GM21576 (cell line): Measurements from ENCODE around the gene OR2V2.
"Not testable (repeated sequence)": the region's sequence is repeated elsewhere in the genome, so short reads cannot be mapped to it uniquely, and the experiment has no call there.

ENCODE experiments used
- ATAC-seq: cut with Tn5 transposase; IDR thresholded peaks from one replicate; pipeline ENCODE4 v1.9.1; 2021; ENCODE audit warnings: mild to moderate bottlenecking, moderate library complexity; ENCODE audit not compliant: unreplicated experiment

The OR2V2 gene

GRCh38 chr5:181146927-181147636 is at the start of gene OR2V2:
OR2V2 (plus strand) TSS chr5:181147586; CDS start chr5:181154943, 7,357 bp downstream.
- ATAC-seq = not testable (repeated sequence)

DNA sequence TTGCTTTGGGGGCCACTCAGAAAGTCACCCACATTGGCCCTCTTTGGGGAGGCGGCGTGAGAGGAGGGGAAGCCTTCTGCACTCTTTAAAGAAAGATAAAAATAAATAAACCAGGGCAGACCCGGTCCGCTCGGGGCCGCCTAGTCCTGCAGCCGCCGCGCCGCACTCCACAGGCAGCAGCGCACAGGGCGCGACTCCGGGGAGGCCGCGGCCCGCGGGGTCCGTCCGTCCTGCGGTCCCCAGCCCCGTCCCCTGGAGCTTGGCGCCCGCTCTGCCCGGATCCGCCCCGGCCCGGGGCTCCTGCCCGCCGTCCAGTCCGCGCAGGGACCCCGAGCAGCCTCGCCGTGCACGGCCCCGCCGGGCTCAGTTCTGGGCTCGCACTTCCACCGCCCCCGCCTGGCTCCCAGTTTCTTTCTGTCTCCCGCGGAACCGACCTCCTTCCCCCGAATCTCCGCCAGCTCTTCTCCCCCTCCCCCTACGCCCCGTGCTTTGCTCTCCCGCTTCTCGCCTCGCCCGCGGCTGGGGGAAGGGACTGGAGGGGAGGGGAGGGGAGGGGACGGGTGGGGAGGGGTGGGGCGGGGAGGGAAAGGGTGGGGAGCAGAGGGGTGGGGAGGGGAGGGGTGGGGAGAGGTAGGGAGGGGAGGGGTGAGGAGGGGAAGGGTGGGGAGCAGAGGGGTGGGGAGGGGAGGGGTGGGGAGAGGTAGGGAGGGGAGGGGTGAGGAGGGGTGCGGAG is 49.5 kb upstream of the OR2V2 start:
- ATAC-seq = not testable (repeated sequence)

DNA sequence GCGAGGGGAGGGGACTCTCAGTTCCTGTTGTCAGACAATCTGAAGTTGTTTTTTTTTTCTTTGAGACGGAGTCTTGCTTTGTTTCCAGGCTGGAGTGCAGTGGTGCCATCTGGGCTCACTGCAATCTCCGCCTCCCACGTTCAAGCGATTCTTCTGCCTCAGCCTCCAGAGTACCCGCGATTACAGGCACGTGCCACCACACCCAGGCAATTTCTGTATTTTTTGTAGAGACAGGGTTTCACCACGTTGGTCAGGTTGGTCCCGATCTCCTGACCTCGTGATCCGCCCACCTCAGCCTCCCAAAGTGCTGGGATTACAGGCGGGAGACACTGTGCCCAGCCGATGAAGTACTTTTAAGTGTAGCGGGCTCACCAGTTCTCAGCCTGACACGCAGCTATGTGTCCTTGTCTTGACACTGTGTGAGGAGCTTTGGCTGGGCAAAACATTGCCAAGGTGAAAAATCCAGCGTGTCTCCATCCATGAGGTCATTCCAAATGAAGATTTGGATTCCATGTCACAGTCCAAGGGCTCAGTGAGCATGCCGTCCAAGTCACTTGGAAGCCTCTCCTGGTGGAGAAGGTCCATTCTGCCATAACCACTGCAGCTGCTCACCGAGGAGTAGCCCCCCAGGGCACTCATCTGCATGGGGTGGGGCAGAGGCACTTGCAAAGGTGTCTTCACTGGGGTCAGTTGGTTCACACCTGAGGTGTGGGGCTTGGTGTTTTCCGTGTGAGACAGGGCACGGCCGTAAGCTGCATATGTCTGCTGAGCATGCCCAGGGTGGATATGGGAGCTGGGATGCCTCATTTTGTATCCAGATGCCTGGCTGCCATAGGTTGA is 48.4 kb upstream of the OR2V2 start:
- no peak for ATAC-seq

- no peak for ATAC-seq
These were observed 47.7 kb upstream of the OR2V2 start for GRCh38 chr5:181099602-181100086.

DNA sequence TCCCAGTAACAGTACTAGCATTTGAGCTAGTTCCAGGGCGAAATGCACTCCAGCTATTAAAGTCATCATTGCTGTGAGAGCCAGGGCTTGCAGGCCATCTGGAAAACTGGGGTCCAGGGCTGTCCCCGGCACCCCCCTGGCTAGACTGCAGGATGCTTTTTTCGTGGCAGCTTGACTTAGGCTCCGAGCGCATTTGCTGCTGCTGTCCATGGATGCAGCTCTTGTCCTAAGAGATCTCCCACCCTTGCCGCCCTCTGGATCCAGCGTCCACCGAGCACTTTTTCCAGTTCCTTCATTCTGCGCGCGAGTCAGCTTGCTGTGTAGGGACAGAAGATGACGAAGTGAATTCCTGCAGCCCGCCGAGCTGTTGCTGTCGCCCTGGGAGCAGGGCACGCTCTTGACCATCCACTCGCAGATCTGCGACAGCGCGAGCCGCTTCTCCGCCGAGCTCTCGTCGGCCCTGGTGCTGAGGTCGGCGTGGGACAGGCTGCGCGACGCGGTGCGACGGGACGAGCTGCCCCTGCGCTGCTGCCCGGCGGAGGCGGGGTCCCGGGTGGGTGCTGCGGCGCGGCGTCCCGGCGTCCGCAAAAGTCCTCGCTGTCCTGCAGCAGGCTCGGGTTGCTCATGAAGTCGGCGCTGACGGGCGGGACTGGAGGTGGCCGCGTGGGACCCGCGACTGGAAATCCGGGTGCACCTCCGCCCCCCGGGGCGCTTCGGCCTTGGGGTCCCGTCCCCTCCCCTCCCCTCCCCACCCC is 47.1 kb upstream of the OR2V2 start:
- no peak for ATAC-seq

DNA sequence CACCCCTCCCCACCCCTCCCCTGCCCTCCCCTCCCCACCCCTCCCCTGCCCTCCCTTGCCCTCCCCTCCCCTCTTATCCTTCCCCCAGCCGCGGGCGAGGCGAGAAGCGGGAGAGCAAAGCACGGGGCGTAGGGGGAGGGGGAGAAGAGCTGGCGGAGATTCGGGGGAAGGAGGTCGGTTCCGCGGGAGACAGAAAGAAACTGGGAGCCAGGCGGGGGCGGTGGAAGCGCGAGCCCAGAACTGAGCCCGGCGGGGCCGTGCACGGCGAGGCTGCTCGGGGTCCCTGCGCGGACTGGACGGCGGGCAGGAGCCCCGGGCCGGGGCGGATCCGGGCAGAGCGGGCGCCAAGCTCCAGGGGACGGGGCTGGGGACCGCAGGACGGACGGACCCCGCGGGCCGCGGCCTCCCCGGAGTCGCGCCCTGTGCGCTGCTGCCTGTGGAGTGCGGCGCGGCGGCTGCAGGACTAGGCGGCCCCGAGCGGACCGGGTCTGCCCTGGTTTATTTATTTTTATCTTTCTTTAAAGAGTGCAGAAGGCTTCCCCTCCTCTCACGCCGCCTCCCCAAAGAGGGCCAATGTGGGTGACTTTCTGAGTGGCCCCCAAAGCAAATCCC is 46.2 kb upstream of the OR2V2 start:
- not testable (repeated sequence) for ATAC-seq

DNA sequence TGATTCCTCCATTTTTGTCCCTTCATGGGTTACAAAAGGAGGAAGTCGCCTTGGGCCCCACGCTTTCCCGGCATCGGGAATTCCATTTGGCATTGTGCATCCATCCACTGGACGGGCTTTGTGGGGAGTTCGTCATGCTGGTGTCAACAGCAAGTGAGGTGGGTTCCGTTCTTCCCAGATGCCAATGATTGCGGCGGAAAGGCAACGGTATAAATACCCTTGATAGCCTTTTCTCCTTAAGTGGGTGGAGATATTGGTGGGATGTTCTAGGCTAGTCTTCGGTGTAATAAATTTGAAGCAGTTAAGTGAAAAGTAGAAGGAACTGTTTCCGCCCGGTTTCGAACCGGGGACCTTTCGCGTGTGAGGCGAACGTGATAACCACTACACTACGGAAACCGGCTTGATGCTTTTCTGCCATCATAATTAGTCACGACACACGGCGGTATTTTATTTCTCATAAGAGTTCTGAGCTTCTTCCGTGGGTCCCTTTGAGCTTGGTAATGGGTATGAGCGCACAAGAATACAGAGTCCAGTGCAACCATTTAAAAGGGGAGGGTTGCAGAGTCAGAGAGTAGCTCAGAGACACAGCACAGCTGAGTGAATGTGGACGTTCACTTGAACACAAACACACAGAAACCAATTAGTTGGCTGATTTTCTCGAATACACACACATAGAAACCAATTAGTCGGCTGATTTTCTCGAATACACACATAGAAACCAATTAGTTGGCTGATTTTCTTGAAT is 45.3 kb upstream of the OR2V2 start:
- ATAC-seq = not testable (repeated sequence)

DNA sequence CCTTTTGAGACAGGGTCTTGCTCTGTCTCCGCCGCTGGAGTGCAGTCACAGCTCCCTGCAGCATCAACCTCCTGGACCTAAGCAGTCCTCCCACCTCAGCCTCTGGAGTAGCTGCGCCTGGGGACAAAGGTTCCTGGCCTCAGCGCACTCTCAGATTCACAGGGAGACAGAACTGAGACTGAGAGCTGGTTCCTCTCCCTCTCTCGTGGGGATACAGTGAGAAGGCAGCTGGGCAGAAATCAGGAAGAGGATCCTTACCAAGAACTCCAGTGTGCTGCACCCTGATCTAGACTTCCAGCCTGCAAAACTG is 43.2 kb upstream of the OR2V2 start:
- ATAC-seq = not testable (repeated sequence)

DNA sequence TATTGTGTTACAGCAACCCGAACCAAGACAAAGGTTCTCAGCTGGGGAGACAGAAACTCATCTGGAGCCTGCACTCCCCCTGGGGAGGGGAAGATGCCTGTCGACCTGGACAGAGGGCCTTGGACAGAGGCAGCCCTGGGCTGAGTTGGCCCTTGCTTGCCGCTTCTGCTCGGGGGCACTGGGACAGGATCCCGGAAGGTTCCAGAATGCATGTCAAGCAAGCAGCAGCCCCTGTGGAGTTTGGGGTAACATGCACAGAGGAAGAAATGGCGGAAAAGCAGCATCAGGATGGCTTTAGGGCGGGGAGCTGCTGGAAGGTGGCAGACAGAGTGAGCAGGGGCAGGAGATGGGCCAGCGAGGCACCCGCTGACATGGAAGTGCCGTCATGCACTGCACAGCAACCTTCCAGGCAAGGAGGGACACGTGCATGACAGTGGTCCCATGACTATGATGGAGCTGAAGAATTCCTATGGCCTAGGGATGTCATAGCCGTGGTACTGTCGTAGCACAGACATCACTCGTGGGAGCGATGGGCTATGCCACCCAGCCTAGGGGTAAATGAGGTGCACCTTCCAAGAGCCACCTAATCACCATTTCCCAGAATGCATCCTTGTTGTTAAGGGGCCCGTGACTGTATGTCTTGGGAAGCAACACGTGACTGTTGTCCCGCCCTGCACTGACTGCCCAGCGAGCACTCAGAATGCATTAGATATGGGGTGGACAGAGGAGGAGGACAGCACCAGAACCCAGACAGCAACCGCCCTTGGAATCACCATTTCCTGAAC is 42.6 kb upstream of the OR2V2 start:
- not testable (repeated sequence) for ATAC-seq

DNA sequence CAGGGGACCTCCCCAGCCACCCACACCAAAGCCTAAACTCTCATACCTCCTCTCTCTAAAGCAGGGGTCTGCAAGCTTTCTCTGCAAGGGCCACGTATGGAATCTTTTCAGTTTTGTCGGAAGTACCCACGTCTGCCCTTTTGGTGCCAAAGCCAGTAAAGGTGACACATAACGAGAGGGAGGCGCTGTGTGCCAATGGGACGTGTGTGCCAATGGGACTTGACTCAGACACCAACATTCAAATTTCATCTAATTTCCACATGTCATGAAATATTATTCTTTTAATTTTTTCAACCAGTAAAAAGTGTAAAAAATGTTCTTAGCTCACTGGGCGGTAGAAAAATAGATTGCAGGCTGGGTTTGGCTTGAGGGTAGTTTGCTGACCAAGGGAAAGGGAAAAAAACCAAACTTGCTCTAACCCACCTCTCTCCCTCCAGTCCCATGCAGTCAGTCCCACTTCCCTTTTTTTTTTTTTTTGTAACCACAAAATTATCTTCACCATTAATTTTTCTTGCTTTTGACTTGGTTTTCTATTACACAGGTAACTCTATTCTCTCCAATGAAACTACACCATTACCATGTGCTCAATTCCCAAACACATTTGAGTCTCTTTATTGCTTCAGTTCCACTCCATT is 41.9 kb upstream of the OR2V2 start:
- no peak for ATAC-seq

GRCh38 chr5:181107699-181108098 is 39.7 kb upstream of the OR2V2 start:
- ATAC-seq = no peak

- no peak for ATAC-seq
These were observed 38.7 kb upstream of the OR2V2 start for GRCh38 chr5:181108578-181109165.

DNA sequence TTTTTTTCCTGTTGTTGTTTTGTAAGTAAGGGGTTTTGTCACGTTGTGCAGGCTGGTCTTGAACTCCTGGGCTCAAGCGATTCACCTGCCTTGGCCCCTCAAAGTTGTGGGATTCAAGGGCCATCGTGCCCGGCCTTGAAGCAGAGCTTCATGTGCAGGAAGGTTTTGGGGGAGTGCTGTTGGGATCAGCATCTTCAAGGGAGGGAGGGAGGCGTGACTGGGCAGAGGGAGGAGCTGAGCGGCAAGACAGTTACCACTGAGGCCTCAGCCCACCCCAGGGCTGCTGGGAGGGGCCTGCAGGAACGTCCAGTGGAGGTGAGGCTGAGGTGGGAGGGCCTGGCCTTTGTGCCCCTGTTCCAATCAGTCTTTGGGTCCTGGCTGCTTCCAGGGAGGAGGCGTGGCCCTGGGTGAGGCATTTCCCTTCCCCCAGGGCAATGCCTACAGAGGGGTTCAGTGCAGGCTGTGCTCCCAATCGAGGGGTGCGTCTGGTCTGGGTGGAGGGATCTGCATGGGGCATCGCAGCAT is 37.8 kb upstream of the OR2V2 start:
- ATAC-seq = no peak

DNA sequence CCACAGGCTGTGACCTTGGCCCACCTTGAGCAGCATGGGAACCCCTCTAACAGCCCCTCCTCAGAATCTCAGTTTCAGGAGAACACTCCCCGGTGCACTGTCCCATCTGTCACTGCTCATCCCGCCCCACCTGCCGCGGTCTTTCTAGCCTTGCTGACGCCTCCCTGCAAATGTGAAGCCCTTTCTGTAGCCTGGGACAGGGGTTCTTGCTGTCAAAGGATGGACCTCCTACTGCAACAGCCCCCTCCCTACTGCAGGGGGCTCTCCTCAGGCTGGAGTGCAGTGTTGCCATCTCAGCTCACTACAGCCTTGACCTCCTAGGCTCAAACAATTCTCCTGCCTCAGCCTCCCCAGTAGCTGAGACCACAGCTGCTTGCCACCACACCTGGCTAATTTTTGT is 36.4 kb upstream of the OR2V2 start:
- ATAC-seq = no peak

DNA sequence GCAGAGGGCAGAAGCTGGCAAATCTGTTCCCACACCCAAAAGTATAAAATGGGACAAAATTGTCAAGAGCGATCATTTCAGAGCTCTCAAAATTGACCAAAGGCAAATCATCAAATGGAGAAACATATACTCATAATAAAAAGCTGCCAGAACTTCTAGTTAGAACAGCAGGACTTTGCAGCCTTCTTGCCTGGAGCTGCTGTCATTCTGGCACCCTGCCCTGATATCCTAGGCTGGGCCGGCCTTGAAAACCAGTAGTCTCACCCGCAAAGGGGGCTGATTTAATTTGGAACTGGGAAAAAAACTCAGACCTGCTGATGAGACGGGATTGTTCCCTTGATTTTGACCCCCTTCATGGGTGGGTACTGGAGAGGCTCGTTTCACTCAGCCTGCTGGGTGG is 34.9 kb upstream of the OR2V2 start:
- no peak for ATAC-seq

DNA sequence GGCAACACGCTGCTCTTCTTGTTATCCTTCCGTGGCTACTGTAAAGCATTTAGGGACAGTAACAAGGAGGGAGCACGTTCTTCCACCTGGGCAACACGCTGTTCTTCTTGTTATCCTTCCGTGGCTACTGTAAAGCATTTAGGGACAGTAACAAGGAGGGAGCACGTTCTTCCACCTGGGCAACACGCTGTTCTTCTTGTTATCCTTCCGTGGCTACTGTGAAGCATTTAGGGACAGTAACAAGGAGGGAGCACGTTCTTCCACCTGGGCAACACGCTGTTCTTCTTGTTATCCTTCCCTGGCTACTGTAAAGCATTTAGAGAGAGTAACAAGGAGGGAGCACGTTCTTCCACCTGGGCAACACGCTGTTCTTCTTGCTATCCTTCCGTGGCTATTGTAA is 33.8 kb upstream of the OR2V2 start:
- ATAC-seq = not testable (repeated sequence)

DNA sequence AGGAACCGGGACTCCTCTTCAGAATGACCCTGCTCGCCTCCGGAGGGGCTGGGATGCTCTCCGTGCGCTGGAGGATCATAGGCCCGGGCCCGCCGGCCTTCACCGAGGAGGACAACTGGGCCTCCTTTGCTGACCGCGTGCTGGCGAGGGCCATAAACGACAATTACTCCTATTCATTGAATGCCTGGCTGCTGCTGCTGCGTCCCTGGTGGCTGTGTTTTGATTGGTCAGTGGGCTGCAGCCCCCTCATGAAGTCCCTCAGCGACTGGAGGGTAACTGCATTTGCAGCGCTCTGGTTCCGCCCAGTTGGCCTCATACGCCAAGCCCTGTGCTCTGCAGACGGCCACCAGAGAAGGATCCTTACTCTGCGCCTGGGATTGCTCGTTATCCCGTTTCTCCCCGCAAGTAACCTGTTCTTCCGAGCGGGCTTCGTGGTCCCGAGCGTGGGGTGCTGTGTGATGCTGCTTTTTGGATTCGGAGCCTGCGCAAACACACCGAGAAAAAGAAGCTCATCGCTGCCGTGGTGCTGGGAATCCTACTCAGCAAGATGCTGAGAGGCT is 33.0 kb upstream of the OR2V2 start:
- ATAC-seq = no peak
